GM12878 (cell line): ENCODE measurements around the gene KIFC1. TPM values are rescaled to one million over a fixed set of nuclear protein-coding genes. Genes with fewer than 3 reads are reported as not detected.

Experiments
- ATAC-seq: fragments of 200-7000 bp; cut with Tn5 transposase; 3 replicates; pipeline ENCODE4 v1.9.1; 2020; ENCODE audit warnings: mild to moderate bottlenecking, moderate library complexity
- BruUV-seq: library from RNA; stranded (reverse); fragments of 400-500 nt; replicated peaks from 2 replicates; lab custom pipeline; 2021; lab: Mats Ljungman, UMichigan
- CTCF ChIA-PET: fragments of 300-600 bp; sonication (Branson Sonifier 250); formaldehyde crosslinking; extraction: SDS; loops from one replicate; lab custom pipeline; 2021; ENCODE audit warnings: inconsistent platforms; lab: Yijun Ruan, JAX
- POLR2A ChIA-PET: fragments of 350-600 bp; formaldehyde crosslinking; extraction: SDS; loops from one replicate; lab custom pipeline; 2021; ENCODE audit warnings: inconsistent platforms; lab: Charles Lee
- RAD21 ChIA-PET: fragments of 300-600 bp; sonication (Branson Sonifier 250); formaldehyde crosslinking; loops from one replicate; lab custom pipeline; 2023; ENCODE audit warnings: antibody characterized with exemption; ENCODE audit not compliant: unreplicated experiment; lab: Charles Lee
- SMC1A ChIA-PET: fragments of 300-600 bp; sonication (Branson Sonifier 250); formaldehyde crosslinking; loops from one replicate; lab custom pipeline; 2023; ENCODE audit not compliant: unreplicated experiment, uncharacterized antibody; lab: Charles Lee
- DNase-seq: peaks from one replicate; pipeline ENCODE4 v3.0.0-alpha.2; 2011; ENCODE audit warnings: low read depth, low spot score
- FAIRE-seq: peaks from 3 replicates; lab custom pipeline; 2011; peaks lifted over from hg19 to GRCh38; lab: Jason Lieb, UNC
- H2AFZ ChIP-seq: 2 replicates; pipeline ENCODE4 v1.6.0; 2011; ENCODE audit warnings: low read depth, low read length, control low read depth; ENCODE audit not compliant: control insufficient read depth
- H3K27ac ChIP-seq: 2 replicates; pipeline ENCODE4 v1.5.1; 2011; ENCODE audit warnings: control low read depth; ENCODE audit not compliant: control insufficient read depth, insufficient read depth
- H3K27me3 ChIP-seq, 2 experiments: replicated peaks in 1 of 2; 2 replicates each; pipeline versions ENCODE4 v1.6.0 to v1.6.1; 2011; ENCODE audit warnings: low read length in 1 of 2; ENCODE audit not compliant: control insufficient read depth in 2 of 2, insufficient read depth in 2 of 2
- H3K36me3 ChIP-seq, 2 experiments: 2 replicates each; pipeline ENCODE4 v1.5.1; 2011; ENCODE audit warnings: low read length in 1 of 2; ENCODE audit not compliant: control insufficient read depth in 2 of 2, insufficient read depth in 2 of 2
- H3K4me1 ChIP-seq: 2 replicates; pipeline ENCODE4 v1.6.1; 2011; ENCODE audit warnings: mild to moderate bottlenecking, low read length, moderate library complexity, mixed read lengths; ENCODE audit not compliant: control insufficient read depth, insufficient read depth
- H3K4me2 ChIP-seq: 2 replicates; pipeline ENCODE4 v1.6.0; 2011; ENCODE audit warnings: control low read depth; ENCODE audit not compliant: control insufficient read depth, insufficient read depth
- H3K4me3 ChIP-seq: fragments of 200-600 bp; sonication (generic); 2 replicates; pipeline ENCODE4 v1.5.1; 2016
- H3K79me2 ChIP-seq: 2 replicates; pipeline ENCODE4 v1.6.0; 2011; ENCODE audit warnings: low read length; ENCODE audit not compliant: control insufficient read depth, insufficient read depth
- H3K9ac ChIP-seq: 2 replicates; pipeline ENCODE4 v1.8.0; 2011; ENCODE audit warnings: low read length, control low read depth, mixed read lengths; ENCODE audit not compliant: control insufficient read depth, insufficient read depth
- H3K9me3 ChIP-seq: replicated peaks from 3 replicates; pipeline ENCODE4 v1.5.1; 2011; ENCODE audit warnings: mild to moderate bottlenecking, low read length; ENCODE audit not compliant: control insufficient read depth, insufficient read depth
- H4K20me1 ChIP-seq: 2 replicates; pipeline ENCODE4 v1.6.0; 2011; ENCODE audit not compliant: control insufficient read depth, insufficient read depth
- BCL11A ChIP-seq: IDR thresholded peaks from 2 replicates; pipeline ENCODE4 v1.6.1; 2011; ENCODE audit warnings: low read depth, low read length
- E2F8 ChIP-seq: fragments of 450-650 bp; IDR thresholded peaks from 2 replicates; pipeline ENCODE4 v1.6.1; 2018; ENCODE audit warnings: mild to moderate bottlenecking, low read depth, moderate library complexity; ENCODE audit not compliant: partially characterized antibody
- MLLT1 ChIP-seq: fragments of 450-650 bp; IDR thresholded peaks from 2 replicates; pipeline ENCODE4 v1.6.1; 2016; ENCODE audit warnings: mild to moderate bottlenecking
- PAX8 ChIP-seq: fragments of 450-650 bp; IDR thresholded peaks from 2 replicates; pipeline ENCODE4 v1.6.1; 2017; ENCODE audit warnings: mild to moderate bottlenecking, moderate library complexity
- SMARCA5 ChIP-seq: fragments of 450-650 bp; IDR thresholded peaks from 2 replicates; pipeline ENCODE4 v1.6.1; 2017; ENCODE audit warnings: mild to moderate bottlenecking
- STAT3 ChIP-seq: IDR thresholded peaks from 2 replicates; pipeline ENCODE4 v1.6.1; 2011; ENCODE audit warnings: low read depth, low read length, improper control_type of control experiment
- TARDBP ChIP-seq: IDR thresholded peaks from 2 replicates; pipeline ENCODE4 v1.6.1; 2016; ENCODE audit warnings: borderline replicate concordance
- USF1 ChIP-seq: IDR thresholded peaks from 2 replicates; pipeline ENCODE4 v1.6.1; 2011; ENCODE audit warnings: borderline replicate concordance, low read depth, mild to moderate bottlenecking, moderate library complexity, mixed read lengths, low read length; ENCODE audit not compliant: insufficient read depth; ENCODE audit errors: extremely low read length
- ZBED1 ChIP-seq: IDR thresholded peaks from 2 replicates; pipeline ENCODE4 v1.6.1; 2016; ENCODE audit warnings: borderline replicate concordance
- WGBS: methylation state at CpG from one replicate; pipeline ENCODE4 v1.1.6; 2016; ENCODE audit warnings: low lambda C conversion rate; ENCODE audit not compliant: insufficient replicate concordance, insufficient coverage; ENCODE audit errors: missing lambda C conversion rate; 5-methylcytosine and 5-hydroxymethylcytosine counted together
- in situ Hi-C: fragments of 300-500 bp; cut with MboI; formaldehyde crosslinking; loops from 9 replicates; pipeline ENCODE4 v1.14.3; 2018; ENCODE audit warnings: mixed read lengths
- intact Hi-C: fragments of 100-400 bp; cut with micrococcal nuclease; formaldehyde crosslinking; loops from one replicate; pipeline ENCODE4 v1.14.2; 2022; ENCODE audit not compliant: unreplicated experiment
- polyA plus RNA-seq, 11 experiments: library from polyadenylated mRNA; depleted of rRNA in 4 of 11; unstranded in 6 of 11; stranded (reverse) in 5 of 11; fragments of >200 nt; fragmentation: Nextera tagmentation in 4 of 11; fragmentation: Illumina TruSeq in 1 of 11; extraction: Ambion mirVana in 4 of 11; extraction: Trizol in 1 of 11; gene quantifications; 1 replicate in 1 of 11; 2 replicates in 10 of 11; pipeline versions ENCODE4 v1.2.1 to v1.2.3, GENCODE V29; 2011 to 2016; ENCODE audit warnings: inconsistent platforms in 2 of 11, missing spikeins in 2 of 11, low read depth in 1 of 11
- total RNA-seq, 4 experiments: library from RNA; depleted of rRNA in 3 of 4; stranded (reverse); fragments of >200 nt in 3 of 4; fragmentation: Illumina TruSeq in 1 of 4; extraction: Trizol in 1 of 4; gene quantifications; 2 replicates each; pipeline versions ENCODE4 v1.2.1 to v1.2.3, GENCODE V29; 2013 to 2021

Gene KIFC1
- total and polyA plus RNA-seq, 10 of the 15 experiments (the other 5 are each of a cell fraction or from before 2014, with no cell fraction given), result 1.8 to 87.4 (median 54.4) TPM

GRCh38 chr6:33439956-33440648 lies 48.5 kb downstream of the KIFC1 start:
- BruUV-seq, result no TSS peak
- no peak overlapping the region for H2AFZ ChIP-seq
- no peak overlapping the region for H3K4me2 ChIP-seq
- H3K27me3 ChIP-seq, result no peaks in the 10 kb centered on the region
- CTCF ChIA-PET, result interaction anchor here (1.0 to 1.1 kb wide), 5 partner anchors 10 to 68 kb away, joined by 3 to 4 read pairs (median 3); partner anchors contain the start of gene ZBTB9
- peaks cover 2 to 5% of the 10 kb centered on the region in 2 experiments; a peak in 3 of 4 replicates for H3K36me3 ChIP-seq
- no peak for ATAC-seq
- H3K9ac ChIP-seq, result no peak overlapping the region
- no peak for DNase-seq
- POLR2A ChIA-PET, result no interaction called here
- SMC1A ChIA-PET, result no interaction called here
- no peak overlapping the region for H3K4me3 ChIP-seq
- no peaks in the 10 kb centered on the region; the same call in 1 of the 2 replicates for H4K20me1 ChIP-seq
- RAD21 ChIA-PET, result no interaction called here
- H3K79me2 ChIP-seq, result no peaks in the 10 kb centered on the region
- H3K9me3 ChIP-seq, result no peaks in the 10 kb centered on the region
- no peak overlapping the region for H3K27ac ChIP-seq
- H3K4me1 ChIP-seq, result no peaks in the 10 kb centered on the region
- intact Hi-C loops (no loop called here), in situ Hi-C loops (no loop called here)
- FAIRE-seq, result no peak
- no peak for TF ChIP-seq PAX8
- no peak for TF ChIP-seq SMARCA5
- WGBS, result 61% methylated on average over 8 of the region's 9 CpGs

- Histone ChIP-seq H3K27me3 (no peaks in the 10 kb centered on the region), H3K36me3 (peaks cover 2 to 5% of the 10 kb centered on the region in 2 experiments; a peak in 3 of 4 replicates), H3K4me2 (no peak overlapping the region), H3K9ac (no peak overlapping the region), H3K9me3 (no peaks in the 10 kb centered on the region), H3K27ac (no peak overlapping the region), H2AFZ (no peak overlapping the region), H3K79me2 (no peaks in the 10 kb centered on the region), H3K4me1 (no peaks in the 10 kb centered on the region), H3K4me3 (no peak overlapping the region), H4K20me1 (no peaks in the 10 kb centered on the region; the same call in 1 of the 2 replicates)
- intact Hi-C loops (no loop called here), in situ Hi-C loops (no loop called here)
- ATAC-seq, result no peak
- no peak for FAIRE-seq
- ChIA-PET SMC1A (no interaction called here), POLR2A (no interaction called here), RAD21 (no interaction called here), CTCF (interaction anchor here (1.0 to 1.1 kb wide), 2 partner anchors 10 to 13 kb away, joined by 3 to 4 read pairs; partner anchors contain the start of gene ZBTB9)
- no TSS peak for BruUV-seq
- WGBS, result 82% methylated on average over 19 of the region's 19 CpGs
- no peak for DNase-seq
- no peak for TF ChIP-seq BCL11A
- no peak for TF ChIP-seq USF1
- TF ChIP-seq ZBED1, result no peak
- TF ChIP-seq E2F8, result no peak
- no peak for TF ChIP-seq STAT3
- TF ChIP-seq MLLT1, result no peak
- TF ChIP-seq TARDBP, result no peak
Measured at GRCh38 chr6:33440649-33441309, 49.2 kb downstream of the KIFC1 start.
